Measurements from ENCODE around the gene KCNAB1.

DNA sequence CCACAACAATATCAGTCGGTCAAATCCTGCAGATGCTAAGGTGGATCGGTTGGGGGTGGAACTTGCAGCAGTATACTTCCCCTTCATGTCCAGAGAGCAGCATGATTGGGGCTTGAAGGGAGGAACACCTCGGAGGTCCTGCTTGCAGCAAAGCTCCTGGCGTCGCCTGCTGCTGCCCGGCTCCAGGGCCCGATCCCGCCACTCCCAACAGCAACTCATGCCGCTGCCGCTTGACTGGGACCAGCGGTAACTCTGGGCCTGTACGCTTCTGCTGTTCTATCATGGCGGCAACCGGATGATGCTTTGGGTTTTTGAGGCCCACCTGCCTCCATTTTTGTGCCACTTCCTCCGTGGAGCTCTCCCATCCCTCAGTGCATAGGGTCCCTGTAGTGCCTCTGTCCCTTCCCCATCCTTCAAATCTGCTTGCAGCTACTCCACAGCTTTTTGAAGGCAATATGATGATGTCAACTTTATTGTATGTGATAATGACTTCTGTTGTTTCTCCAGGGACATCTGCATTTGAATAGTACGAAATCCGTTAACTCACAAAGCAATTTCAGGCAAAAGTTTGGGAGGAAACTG is 56.3 kb downstream of the KCNAB1 start:
- TF ChIP-seq, protein P1, sequence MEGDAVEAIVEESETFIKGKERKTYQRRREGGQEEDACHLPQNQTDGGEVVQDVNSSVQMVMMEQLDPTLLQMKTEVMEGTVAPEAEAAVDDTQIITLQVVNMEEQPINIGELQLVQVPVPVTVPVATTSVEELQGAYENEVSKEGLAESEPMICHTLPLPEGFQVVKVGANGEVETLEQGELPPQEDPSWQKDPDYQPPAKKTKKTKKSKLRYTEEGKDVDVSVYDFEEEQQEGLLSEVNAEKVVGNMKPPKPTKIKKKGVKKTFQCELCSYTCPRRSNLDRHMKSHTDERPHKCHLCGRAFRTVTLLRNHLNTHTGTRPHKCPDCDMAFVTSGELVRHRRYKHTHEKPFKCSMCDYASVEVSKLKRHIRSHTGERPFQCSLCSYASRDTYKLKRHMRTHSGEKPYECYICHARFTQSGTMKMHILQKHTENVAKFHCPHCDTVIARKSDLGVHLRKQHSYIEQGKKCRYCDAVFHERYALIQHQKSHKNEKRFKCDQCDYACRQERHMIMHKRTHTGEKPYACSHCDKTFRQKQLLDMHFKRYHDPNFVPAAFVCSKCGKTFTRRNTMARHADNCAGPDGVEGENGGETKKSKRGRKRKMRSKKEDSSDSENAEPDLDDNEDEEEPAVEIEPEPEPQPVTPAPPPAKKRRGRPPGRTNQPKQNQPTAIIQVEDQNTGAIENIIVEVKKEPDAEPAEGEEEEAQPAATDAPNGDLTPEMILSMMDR (conservative IDR thresholded peaks at IDR 0.05 in 1 of 2, IDR thresholded peaks at IDR 0.05 in 1 of 2; ENCODE audit: extremely low read depth in 1 of 2, insufficient read depth in 1 of 2, low read depth in 1 of 2, low read length in 2 of 2) = no peak
- no peak for TF ChIP-seq EZH2 (IDR thresholded peaks at IDR 0.05; ENCODE audit: borderline replicate concordance, low read length)
